K562 (cell line): Measurements from ENCODE around the gene LBX1. TPM values are rescaled to one million over a fixed set of nuclear protein-coding genes. Genes with fewer than 3 reads are reported as not detected.

ENCODE experiments used
- ATAC-seq: fragments of 200-7000 bp; cut with Tn5 transposase; 3 replicates; pipeline ENCODE4 v1.9.1; 2020; ENCODE audit warnings: moderate library complexity
- BruUV-seq: library from RNA; stranded (reverse); fragments of 400-500 nt; replicated peaks from 2 replicates; lab custom pipeline; 2021; lab: Mats Ljungman, UMichigan
- CTCF ChIA-PET: fragments of 300-600 bp; formaldehyde crosslinking; extraction: SDS; loops from one replicate; lab custom pipeline; 2021; ENCODE audit warnings: low intra/inter-chr PET ratio; lab: Yijun Ruan, JAX
- POLR2A ChIA-PET: fragments of 300-600, 350-650 bp; sonication (Branson Sonifier 250); formaldehyde crosslinking; extraction: SDS; loops from one replicate; lab custom pipeline; 2021; ENCODE audit warnings: antibody characterized with exemption, inconsistent platforms; lab: Yijun Ruan, JAX
- DNase-seq, 4 experiments: peaks; one replicate each; pipeline versions ENCODE4 v3.0.0 to v3.0.0-alpha.2; 2011 to 2018; ENCODE audit warnings: low spot score in 3 of 4, mixed read lengths in 3 of 4; ENCODE audit errors: extremely low read depth in 1 of 4
- FAIRE-seq: peaks from 2 replicates; lab custom pipeline; 2011; peaks lifted over from hg19 to GRCh38; lab: Jason Lieb, UNC
- H2AFZ ChIP-seq: 2 replicates; pipeline ENCODE4 v1.6.0; 2011; ENCODE audit warnings: low read depth, low read length, control low read depth, inconsistent platforms
- H3K27ac ChIP-seq: fragments of 200-600 bp; 3 replicates; pipeline ENCODE4 v1.8.0; 2011; ENCODE audit warnings: low read depth, mild to moderate bottlenecking, control low read depth, inconsistent platforms, low read length, moderate library complexity, mixed read lengths; ENCODE audit errors: extremely low read depth
- H3K27me3 ChIP-seq, 2 experiments: fragments of 300-600 bp in 1 of 2; 2 replicates in 1 of 2; 3 replicates in 1 of 2; pipeline versions ENCODE4 v1.6.0 to v1.8.0; 2011; ENCODE audit warnings: inconsistent platforms in 2 of 2, low read length in 2 of 2, mild to moderate bottlenecking in 1 of 2, mixed read lengths in 1 of 2, moderate library complexity in 1 of 2; ENCODE audit not compliant: control insufficient read depth in 2 of 2, insufficient read depth in 2 of 2
- H3K36me3 ChIP-seq: fragments of 300-600 bp; 3 replicates; pipeline ENCODE4 v1.8.0; 2011; ENCODE audit warnings: mild to moderate bottlenecking, low read length, inconsistent platforms; ENCODE audit not compliant: control insufficient read depth, insufficient read depth
- H3K4me1 ChIP-seq, 2 experiments: fragments of 200-600 bp in 1 of 2; replicated peaks in 1 of 2; 2 replicates in 1 of 2; 3 replicates in 1 of 2; pipeline versions ENCODE4 v1.5.1 to v1.8.0; 2011; ENCODE audit warnings: inconsistent platforms in 2 of 2, low read length in 2 of 2, mild to moderate bottlenecking in 1 of 2, mixed read lengths in 1 of 2, moderate library complexity in 1 of 2; ENCODE audit not compliant: control insufficient read depth in 2 of 2, insufficient read depth in 2 of 2
- H3K4me2 ChIP-seq: 2 replicates; pipeline ENCODE4 v1.6.1; 2011; ENCODE audit warnings: low read length, control low read depth, inconsistent platforms, mixed read lengths; ENCODE audit not compliant: insufficient read depth
- H3K4me3 ChIP-seq: fragments of 200-600 bp; sonication (generic), shearing (Covaris generic); 2 replicates; pipeline ENCODE4 v1.5.1; 2016; ENCODE audit warnings: control low read depth, inconsistent platforms
- H3K79me2 ChIP-seq: fragments of 200-600 bp; 3 replicates; pipeline ENCODE4 v1.8.0; 2011; ENCODE audit warnings: low read length, inconsistent platforms; ENCODE audit not compliant: control insufficient read depth, insufficient read depth
- H3K9ac ChIP-seq, 2 experiments: 2 replicates each; pipeline versions ENCODE4 v1.6.0 to v1.6.1; 2011; ENCODE audit warnings: low read depth in 2 of 2, low read length in 2 of 2, control low read depth in 1 of 2, inconsistent platforms in 1 of 2, mild to moderate bottlenecking in 1 of 2, mixed read lengths in 1 of 2; ENCODE audit not compliant: insufficient read depth in 1 of 2
- H3K9me1 ChIP-seq: one replicate; pipeline ENCODE4 v1.6.0; 2011; ENCODE audit warnings: inconsistent platforms, mild to moderate bottlenecking, low read length, moderate library complexity; ENCODE audit not compliant: control insufficient read depth, insufficient read depth
- H3K9me3 ChIP-seq: replicated peaks from 2 replicates; pipeline ENCODE4 v1.5.1; 2011; ENCODE audit warnings: low read depth, low read length, inconsistent platforms; ENCODE audit not compliant: control insufficient read depth, insufficient read depth
- H4K20me1 ChIP-seq: replicated peaks from 2 replicates; pipeline ENCODE4 v1.6.1; 2011; ENCODE audit warnings: low read length, inconsistent platforms, mixed read lengths; ENCODE audit not compliant: control insufficient read depth, insufficient read depth
- GTF2A2 ChIP-seq: IDR thresholded peaks from 2 replicates; pipeline ENCODE4 v1.6.1; 2016; ENCODE audit warnings: mild to moderate bottlenecking, missing genetic modification characterization, missing compliant biosample characterization
- JUND ChIP-seq, 2 experiments: IDR thresholded peaks; 2 replicates in 1 of 2; 3 replicates in 1 of 2; pipeline ENCODE4 v1.6.1; 2011; ENCODE audit warnings: borderline replicate concordance in 2 of 2, low read depth in 2 of 2, low read length in 2 of 2, improper control_type of control experiment in 1 of 2, missing biosample characterization in 1 of 2, missing genetic modification characterization in 1 of 2, missing genetic modification reagents in 1 of 2
- NCOR1 ChIP-seq: fragments of 450-650 bp; IDR thresholded peaks from 2 replicates; pipeline ENCODE4 v1.6.1; 2016; ENCODE audit warnings: mild to moderate bottlenecking, moderate library complexity
- PHF8 ChIP-seq: fragments of 200-600 bp; sonication (generic); IDR thresholded peaks from 2 replicates; pipeline ENCODE4 v1.6.1; 2012; ENCODE audit warnings: mixed run types, mild to moderate bottlenecking, inconsistent platforms, low read length, moderate library complexity, borderline replicate concordance
- PRMT5 ChIP-seq: sonication (generic); formaldehyde crosslinking; IDR thresholded peaks from 2 replicates; pipeline ENCODE4 v1.5.0; 2020; ENCODE audit warnings: missing genetic modification reagents
- RAD21 ChIP-seq, 2 experiments: fragments of 250-450 bp in 1 of 2; fragments of 450-650 bp in 1 of 2; sonication (Bioruptor Pico) in 1 of 2; formaldehyde crosslinking in 1 of 2; IDR thresholded peaks in 1 of 2; conservative IDR thresholded peaks in 1 of 2; 2 replicates each; pipeline versions ENCODE4 v1.4.0 to v1.8.0; 2020 to 2022; ENCODE audit warnings: mild to moderate bottlenecking in 2 of 2, moderate library complexity in 1 of 2
- SMC3 ChIP-seq: conservative IDR thresholded peaks from 2 replicates; pipeline ENCODE4 v1.6.1; 2011; ENCODE audit warnings: low read depth, low read length, improper control_type of control experiment; ENCODE audit not compliant: insufficient read depth
- YY1 ChIP-seq, 3 experiments: IDR thresholded peaks; 2 replicates each; pipeline ENCODE4 v1.6.1; 2011; ENCODE audit warnings: low read length in 2 of 3, mild to moderate bottlenecking in 2 of 3, moderate library complexity in 2 of 3, borderline replicate concordance in 1 of 3, control low read depth in 1 of 3, low read depth in 1 of 3; ENCODE audit not compliant: insufficient read depth in 3 of 3, insufficient replicate concordance in 2 of 3, control insufficient read depth in 1 of 3, insufficient read length in 1 of 3; ENCODE audit errors: extremely low read depth in 1 of 3
- ZC3H8 ChIP-seq: fragments of 450-650 bp; IDR thresholded peaks from 2 replicates; pipeline ENCODE4 v1.6.1; 2017
- ZKSCAN8 ChIP-seq: fragments of 200-800 bp; sonication (Bioruptor generic); IDR thresholded peaks from 2 replicates; pipeline ENCODE4 v1.6.1; 2016; ENCODE audit warnings: missing genetic modification characterization, missing compliant biosample characterization
- WGBS: fragments of 100-300 bp; shearing (Covaris generic); methylation state at CpG from one replicate; pipeline ENCODE4 v1.1.6; 2016; ENCODE audit warnings: low coverage, mixed read lengths; ENCODE audit not compliant: insufficient coverage; ENCODE audit errors: missing lambda C conversion rate; 5-methylcytosine and 5-hydroxymethylcytosine counted together
- in situ Hi-C: fragments of 300-500 bp; cut with MboI; formaldehyde crosslinking; loops from 4 replicates; pipeline ENCODE4 v1.15.0; 2018; ENCODE audit warnings: inconsistent platforms, mixed read lengths
- intact Hi-C: fragments of 100-400 bp; cut with micrococcal nuclease; formaldehyde crosslinking; loops from 2 replicates; pipeline ENCODE4 v1.14.2; 2022
- polyA plus RNA-seq, 8 experiments: library from polyadenylated mRNA; depleted of rRNA in 4 of 8; stranded (reverse) in 5 of 8; unstranded in 3 of 8; fragments of >200 nt; fragmentation: Nextera tagmentation in 2 of 8; fragmentation: Illumina TruSeq in 1 of 8; extraction: Ambion mirVana in 2 of 8; extraction: Trizol in 1 of 8; gene quantifications; 2 replicates each; pipeline versions ENCODE4 v1.2.1 to v1.2.3, GENCODE V29; 2011 to 2014; ENCODE audit warnings: inconsistent platforms in 1 of 8, missing spikeins in 1 of 8
- total RNA-seq, 7 experiments: library from RNA; depleted of rRNA in 6 of 7; stranded (reverse); fragments of >200 nt in 6 of 7; fragmentation: Illumina TruSeq in 2 of 7; extraction: Trizol in 2 of 7; gene quantifications; 2 replicates each; pipeline versions ENCODE4 v1.2.1 to v1.2.3, GENCODE V29; 2011 to 2021; ENCODE audit warnings: low replicate concordance in 1 of 7
- TF ChIP-seq, protein P1 (sequence below), 2 experiments: fragments of 450-650 bp; IDR thresholded peaks; 2 replicates each; pipeline ENCODE4 v1.6.1; 2016
- TF ChIP-seq, protein P2 (sequence below): fragments of 450-650 bp; IDR thresholded peaks from 2 replicates; pipeline ENCODE4 v1.6.1; 2016
- TF ChIP-seq, protein P3 (sequence below), 3 experiments: IDR thresholded peaks in 2 of 3; conservative IDR thresholded peaks in 1 of 3; 2 replicates each; pipeline ENCODE4 v1.5.1; 2011 to 2012; ENCODE audit warnings: low read length in 3 of 3, mild to moderate bottlenecking in 3 of 3, control low read depth in 2 of 3, improper control_type of control experiment in 1 of 3, inconsistent platforms in 1 of 3, low read depth in 1 of 3, mixed read lengths in 1 of 3, moderate library complexity in 1 of 3; ENCODE audit not compliant: insufficient read depth in 2 of 3
- TF ChIP-seq, protein P4 (sequence below): IDR thresholded peaks from 2 replicates; pipeline ENCODE4 v1.6.1; 2011; ENCODE audit not compliant: insufficient read length; ENCODE audit errors: extremely low read depth

Gene LBX1
- total and polyA plus RNA-seq, 9 of the 15 experiments (the other 6 are each of a cell fraction or from before 2014, with no cell fraction given), result not detected

DNA sequence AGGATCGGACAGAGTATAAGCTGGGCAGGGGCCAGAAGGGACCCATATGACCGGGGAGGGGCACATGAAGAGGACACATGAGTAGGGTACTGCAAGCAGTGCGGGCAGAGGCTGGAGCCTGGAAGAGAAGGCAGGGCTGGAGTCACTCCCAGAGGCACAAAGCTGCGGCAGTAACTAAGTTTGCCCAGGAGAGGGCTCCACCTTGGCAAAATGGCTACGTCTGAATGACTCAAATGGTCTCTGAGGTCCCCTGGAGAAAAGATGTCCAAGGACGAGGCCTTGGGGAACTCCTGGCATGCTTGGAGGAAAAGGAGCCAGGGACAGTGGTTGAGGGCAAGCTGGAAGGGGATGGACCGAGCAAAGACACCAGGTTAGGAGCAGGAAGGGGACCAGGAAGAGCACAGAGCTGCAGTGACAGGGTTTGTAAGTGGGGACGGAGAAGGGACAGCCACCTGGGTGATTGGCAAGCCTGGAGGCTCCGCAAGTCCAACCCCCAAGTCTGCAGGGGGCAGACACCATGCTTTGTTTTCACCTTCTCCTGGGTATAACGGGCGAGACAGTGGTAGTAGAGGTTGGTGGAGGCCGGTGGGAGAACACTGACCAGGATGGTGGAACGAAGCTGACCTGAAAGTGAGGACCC, 43.1 kb upstream of the LBX1 start:
- intact Hi-C loops (no loop called here), in situ Hi-C loops (no loop called here)
- H3K4me1 ChIP-seq, result no peaks in the 10 kb centered on the region; a peak in 1 of 5 replicates
- ChIA-PET CTCF (interaction anchor here (1.2 to 1.9 kb wide), 2 partner anchors 170 to 298 kb away, joined by 5 read pairs; no protein-coding TSS in a partner anchor), POLR2A (interaction anchor here (0.6 kb wide), 1 partner anchor 16 kb away, joined by 4 read pairs; no protein-coding TSS in a partner anchor)
- peak overlapping the region in 1 of 2 experiments; percentile 58; a peak in 1 of 4 replicates for H3K9ac ChIP-seq
- H4K20me1 ChIP-seq, result no peaks in the 10 kb centered on the region
- FAIRE-seq (peak; percentile 81), ATAC-seq (peak; percentile 98), DNase-seq (peak; percentile 63 to 71 (median 64))
- TF ChIP-seq PHF8, result no peak
- peak in 2 of 3 experiments; percentile 67 to 83 for TF ChIP-seq YY1 (IDR thresholded peaks at IDR 0.05; ENCODE audit: borderline replicate concordance in 1 of 3, control insufficient read depth in 1 of 3, extremely low read depth in 1 of 3, insufficient read depth in 3 of 3, insufficient read length in 1 of 3, insufficient replicate concordance in 2 of 3, low read depth in 1 of 3, low read length in 2 of 3)
- peak; percentile 65 for TF ChIP-seq SMC3
- peak; percentile 18 to 48 for TF ChIP-seq RAD21 (CRISPR knock-in tag; conservative IDR thresholded peaks at IDR 0.05 in 1 of 2, IDR thresholded peaks at IDR 0.05 in 1 of 2)
- TF ChIP-seq JUND (IDR thresholded peaks at IDR 0.05; ENCODE audit: borderline replicate concordance, low read depth, low read length), result peak; percentile 32; the same call in 1 of the 2 replicates
- TF ChIP-seq JUND (tag; IDR thresholded peaks at IDR 0.05; ENCODE audit: borderline replicate concordance, low read depth, low read length), result no peak
- TF ChIP-seq GTF2A2, result no peak
- TF ChIP-seq, protein P1, sequence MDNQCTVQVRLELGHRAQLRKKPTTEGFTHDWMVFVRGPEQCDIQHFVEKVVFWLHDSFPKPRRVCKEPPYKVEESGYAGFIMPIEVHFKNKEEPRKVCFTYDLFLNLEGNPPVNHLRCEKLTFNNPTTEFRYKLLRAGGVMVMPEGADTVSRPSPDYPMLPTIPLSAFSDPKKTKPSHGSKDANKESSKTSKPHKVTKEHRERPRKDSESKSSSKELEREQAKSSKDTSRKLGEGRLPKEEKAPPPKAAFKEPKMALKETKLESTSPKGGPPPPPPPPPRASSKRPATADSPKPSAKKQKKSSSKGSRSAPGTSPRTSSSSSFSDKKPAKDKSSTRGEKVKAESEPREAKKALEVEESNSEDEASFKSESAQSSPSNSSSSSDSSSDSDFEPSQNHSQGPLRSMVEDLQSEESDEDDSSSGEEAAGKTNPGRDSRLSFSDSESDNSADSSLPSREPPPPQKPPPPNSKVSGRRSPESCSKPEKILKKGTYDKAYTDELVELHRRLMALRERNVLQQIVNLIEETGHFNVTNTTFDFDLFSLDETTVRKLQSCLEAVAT (IDR thresholded peaks at IDR 0.05), result 0 out of 4 replicates have a peak, but pooled peaks of 1 of the 2 experiments have one; percentile 7
- no peak for TF ChIP-seq PRMT5 (CRISPR knock-in tag)
- TF ChIP-seq, protein P2, sequence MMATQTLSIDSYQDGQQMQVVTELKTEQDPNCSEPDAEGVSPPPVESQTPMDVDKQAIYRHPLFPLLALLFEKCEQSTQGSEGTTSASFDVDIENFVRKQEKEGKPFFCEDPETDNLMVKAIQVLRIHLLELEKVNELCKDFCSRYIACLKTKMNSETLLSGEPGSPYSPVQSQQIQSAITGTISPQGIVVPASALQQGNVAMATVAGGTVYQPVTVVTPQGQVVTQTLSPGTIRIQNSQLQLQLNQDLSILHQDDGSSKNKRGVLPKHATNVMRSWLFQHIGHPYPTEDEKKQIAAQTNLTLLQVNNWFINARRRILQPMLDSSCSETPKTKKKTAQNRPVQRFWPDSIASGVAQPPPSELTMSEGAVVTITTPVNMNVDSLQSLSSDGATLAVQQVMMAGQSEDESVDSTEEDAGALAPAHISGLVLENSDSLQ, result peak; percentile 57; the same call in 1 of the 2 replicates
- TF ChIP-seq, protein P3, sequence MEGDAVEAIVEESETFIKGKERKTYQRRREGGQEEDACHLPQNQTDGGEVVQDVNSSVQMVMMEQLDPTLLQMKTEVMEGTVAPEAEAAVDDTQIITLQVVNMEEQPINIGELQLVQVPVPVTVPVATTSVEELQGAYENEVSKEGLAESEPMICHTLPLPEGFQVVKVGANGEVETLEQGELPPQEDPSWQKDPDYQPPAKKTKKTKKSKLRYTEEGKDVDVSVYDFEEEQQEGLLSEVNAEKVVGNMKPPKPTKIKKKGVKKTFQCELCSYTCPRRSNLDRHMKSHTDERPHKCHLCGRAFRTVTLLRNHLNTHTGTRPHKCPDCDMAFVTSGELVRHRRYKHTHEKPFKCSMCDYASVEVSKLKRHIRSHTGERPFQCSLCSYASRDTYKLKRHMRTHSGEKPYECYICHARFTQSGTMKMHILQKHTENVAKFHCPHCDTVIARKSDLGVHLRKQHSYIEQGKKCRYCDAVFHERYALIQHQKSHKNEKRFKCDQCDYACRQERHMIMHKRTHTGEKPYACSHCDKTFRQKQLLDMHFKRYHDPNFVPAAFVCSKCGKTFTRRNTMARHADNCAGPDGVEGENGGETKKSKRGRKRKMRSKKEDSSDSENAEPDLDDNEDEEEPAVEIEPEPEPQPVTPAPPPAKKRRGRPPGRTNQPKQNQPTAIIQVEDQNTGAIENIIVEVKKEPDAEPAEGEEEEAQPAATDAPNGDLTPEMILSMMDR (IDR thresholded peaks at IDR 0.05 in 2 of 3, conservative IDR thresholded peaks at IDR 0.05 in 1 of 3; ENCODE audit: insufficient read depth in 2 of 3, low read depth in 1 of 3, low read length in 3 of 3), result peak; percentile 68 to 77 (median 70)
- TF ChIP-seq NCOR1, result no peak
- TF ChIP-seq ZKSCAN8 (CRISPR knock-in tag), result no peak
- TF ChIP-seq ZC3H8, result no peak
- TF ChIP-seq, protein P4, sequence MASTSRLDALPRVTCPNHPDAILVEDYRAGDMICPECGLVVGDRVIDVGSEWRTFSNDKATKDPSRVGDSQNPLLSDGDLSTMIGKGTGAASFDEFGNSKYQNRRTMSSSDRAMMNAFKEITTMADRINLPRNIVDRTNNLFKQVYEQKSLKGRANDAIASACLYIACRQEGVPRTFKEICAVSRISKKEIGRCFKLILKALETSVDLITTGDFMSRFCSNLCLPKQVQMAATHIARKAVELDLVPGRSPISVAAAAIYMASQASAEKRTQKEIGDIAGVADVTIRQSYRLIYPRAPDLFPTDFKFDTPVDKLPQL, result no peak
- H3K79me2 ChIP-seq, result no peaks in the 10 kb centered on the region
- BruUV-seq, result no TSS peak
- WGBS, result 8% methylated on average over 12 of the region's 13 CpGs
- H3K27ac ChIP-seq, result no peak overlapping the region
- peak overlapping the region; percentile 31; the same call in 1 of the 2 replicates for H3K4me2 ChIP-seq
- no peaks in the 10 kb centered on the region for H3K9me1 ChIP-seq
- H3K4me3 ChIP-seq, result no peak overlapping the region
- H3K27me3 ChIP-seq, result peaks cover 3 to 5% of the 10 kb centered on the region in 2 experiments; a peak in 3 of 5 replicates
- no peaks in the 10 kb centered on the region for H3K9me3 ChIP-seq
- peak overlapping the region; percentile 74 for H2AFZ ChIP-seq
- no peaks in the 10 kb centered on the region for H3K36me3 ChIP-seq
